PFSK-1 (cell line): ENCODE measurements around the gene APBB1.

Source experiments
- FOXP2 ChIP-seq: optimal IDR thresholded peaks from 2 replicates; pipeline ENCODE3; 2011; ENCODE audit warnings: borderline replicate concordance, control low read depth, inconsistent platforms; ENCODE audit not compliant: insufficient read depth; ENCODE audit errors: extremely low read length, extremely low read depth
- POLR2AphosphoS5 ChIP-seq: IDR thresholded peaks from 2 replicates; pipeline ENCODE4 v1.6.1; 2012; ENCODE audit warnings: low read depth, mild to moderate bottlenecking, control low read depth, low read length, moderate library complexity
- TAF1 ChIP-seq: IDR thresholded peaks from 2 replicates; pipeline ENCODE4 v1.6.1; 2012; ENCODE audit warnings: low read length, control low read depth, borderline replicate concordance; ENCODE audit not compliant: insufficient read depth
- TF ChIP-seq, protein P1 (sequence below), 2 experiments: IDR thresholded peaks; 2 replicates each; pipeline versions ENCODE4 v1.6.1 to v1.8.0; 2011 to 2012; ENCODE audit warnings: low read depth in 2 of 2, low read length in 2 of 2, control low read depth in 1 of 2, inconsistent platforms in 1 of 2, mild to moderate bottlenecking in 1 of 2, moderate library complexity in 1 of 2; ENCODE audit not compliant: insufficient read depth in 1 of 2

APBB1 gene

GRCh38 chr11:6345366-6345765 is 73.5 kb downstream of the APBB1 start:
- TF ChIP-seq FOXP2 = no peak
- TF ChIP-seq, protein P1, sequence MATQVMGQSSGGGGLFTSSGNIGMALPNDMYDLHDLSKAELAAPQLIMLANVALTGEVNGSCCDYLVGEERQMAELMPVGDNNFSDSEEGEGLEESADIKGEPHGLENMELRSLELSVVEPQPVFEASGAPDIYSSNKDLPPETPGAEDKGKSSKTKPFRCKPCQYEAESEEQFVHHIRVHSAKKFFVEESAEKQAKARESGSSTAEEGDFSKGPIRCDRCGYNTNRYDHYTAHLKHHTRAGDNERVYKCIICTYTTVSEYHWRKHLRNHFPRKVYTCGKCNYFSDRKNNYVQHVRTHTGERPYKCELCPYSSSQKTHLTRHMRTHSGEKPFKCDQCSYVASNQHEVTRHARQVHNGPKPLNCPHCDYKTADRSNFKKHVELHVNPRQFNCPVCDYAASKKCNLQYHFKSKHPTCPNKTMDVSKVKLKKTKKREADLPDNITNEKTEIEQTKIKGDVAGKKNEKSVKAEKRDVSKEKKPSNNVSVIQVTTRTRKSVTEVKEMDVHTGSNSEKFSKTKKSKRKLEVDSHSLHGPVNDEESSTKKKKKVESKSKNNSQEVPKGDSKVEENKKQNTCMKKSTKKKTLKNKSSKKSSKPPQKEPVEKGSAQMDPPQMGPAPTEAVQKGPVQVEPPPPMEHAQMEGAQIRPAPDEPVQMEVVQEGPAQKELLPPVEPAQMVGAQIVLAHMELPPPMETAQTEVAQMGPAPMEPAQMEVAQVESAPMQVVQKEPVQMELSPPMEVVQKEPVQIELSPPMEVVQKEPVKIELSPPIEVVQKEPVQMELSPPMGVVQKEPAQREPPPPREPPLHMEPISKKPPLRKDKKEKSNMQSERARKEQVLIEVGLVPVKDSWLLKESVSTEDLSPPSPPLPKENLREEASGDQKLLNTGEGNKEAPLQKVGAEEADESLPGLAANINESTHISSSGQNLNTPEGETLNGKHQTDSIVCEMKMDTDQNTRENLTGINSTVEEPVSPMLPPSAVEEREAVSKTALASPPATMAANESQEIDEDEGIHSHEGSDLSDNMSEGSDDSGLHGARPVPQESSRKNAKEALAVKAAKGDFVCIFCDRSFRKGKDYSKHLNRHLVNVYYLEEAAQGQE (IDR thresholded peaks at IDR 0.05; ENCODE audit: insufficient read depth in 1 of 2, low read depth in 2 of 2, low read length in 2 of 2) = no peak
- no peak for TF ChIP-seq TAF1
- no peak for TF ChIP-seq POLR2AphosphoS5
